GM19023 (cell line): ENCODE results near the gene UQCRH.
"Not testable (repeated sequence)": the region's sequence is repeated elsewhere in the genome, so short reads cannot be mapped to it uniquely, and the experiment has no call there.

ENCODE experiments used
- ATAC-seq: cut with Tn5 transposase; IDR thresholded peaks from one replicate; pipeline ENCODE4 v1.9.1; 2021; ENCODE audit warnings: mild to moderate bottlenecking, moderate library complexity; ENCODE audit not compliant: unreplicated experiment

UQCRH gene

GRCh38 chr1:46298387-46298786 lies 5.1 kb upstream of the UQCRH start:
- ATAC-seq = no peak

GRCh38 chr1:46300673-46301405 lies 2.7 kb upstream of the UQCRH start:
- ATAC-seq = no peak

- no peak for ATAC-seq
These were observed 2.1 kb upstream of the UQCRH start for GRCh38 chr1:46301406-46301807.

GRCh38 chr1:46301808-46302640 lies 1.5 kb upstream of the UQCRH start:
- ATAC-seq = peak; percentile 21

- ATAC-seq = peak; percentile 17
These were observed 859 bp upstream of the UQCRH start for GRCh38 chr1:46302641-46303037.

- no peak for ATAC-seq
These were observed 401 bp downstream of the UQCRH start for GRCh38 chr1:46303872-46304326.

- no peak for ATAC-seq
These were observed 2.6 kb downstream of the UQCRH start for GRCh38 chr1:46306159-46306530.

GRCh38 chr1:46309401-46310159 lies 6.1 kb downstream of the UQCRH start:
- ATAC-seq = no peak

GRCh38 chr1:46310321-46310720 lies 6.8 kb downstream of the UQCRH start:
- no peak for ATAC-seq

GRCh38 chr1:46315669-46316403 lies 12.3 kb downstream of the UQCRH start:
- no peak for ATAC-seq

GRCh38 chr1:46317323-46317722 lies 13.8 kb downstream of the UQCRH start:
- no peak for ATAC-seq

- ATAC-seq = not testable (repeated sequence)
These were observed 15.8 kb downstream of the UQCRH start for GRCh38 chr1:46319301-46319700.

GRCh38 chr1:46319960-46320914 lies 16.7 kb downstream of the UQCRH start:
- ATAC-seq = not testable (repeated sequence)

GRCh38 chr1:46322191-46322590 lies 18.7 kb downstream of the UQCRH start:
- ATAC-seq = not testable (repeated sequence)

GRCh38 chr1:46325285-46326076 lies 22.0 kb downstream of the UQCRH start:
- not testable (repeated sequence) for ATAC-seq

- ATAC-seq = not testable (repeated sequence)
These were observed 24.7 kb downstream of the UQCRH start for GRCh38 chr1:46328182-46328581.

- ATAC-seq = not testable (repeated sequence)
These were observed 26.3 kb downstream of the UQCRH start for GRCh38 chr1:46329807-46330206.

- not testable (repeated sequence) for ATAC-seq
These were observed 26.9 kb downstream of the UQCRH start for GRCh38 chr1:46330381-46330780.
